Fibroblast of skin of abdomen (primary cell): Measurements from ENCODE around the gene DLAT.
A peak's percentile ranks its signal among the peaks of the same experiment; 100 is the strongest.
"Not testable (repeated sequence)": the region's sequence is repeated elsewhere in the genome, so short reads cannot be mapped to it uniquely, and the experiment has no call there.

Experiments
- DNase-seq: peaks from one replicate; pipeline ENCODE4 v3.0.0-alpha.2; 2013

DLAT gene

DNA sequence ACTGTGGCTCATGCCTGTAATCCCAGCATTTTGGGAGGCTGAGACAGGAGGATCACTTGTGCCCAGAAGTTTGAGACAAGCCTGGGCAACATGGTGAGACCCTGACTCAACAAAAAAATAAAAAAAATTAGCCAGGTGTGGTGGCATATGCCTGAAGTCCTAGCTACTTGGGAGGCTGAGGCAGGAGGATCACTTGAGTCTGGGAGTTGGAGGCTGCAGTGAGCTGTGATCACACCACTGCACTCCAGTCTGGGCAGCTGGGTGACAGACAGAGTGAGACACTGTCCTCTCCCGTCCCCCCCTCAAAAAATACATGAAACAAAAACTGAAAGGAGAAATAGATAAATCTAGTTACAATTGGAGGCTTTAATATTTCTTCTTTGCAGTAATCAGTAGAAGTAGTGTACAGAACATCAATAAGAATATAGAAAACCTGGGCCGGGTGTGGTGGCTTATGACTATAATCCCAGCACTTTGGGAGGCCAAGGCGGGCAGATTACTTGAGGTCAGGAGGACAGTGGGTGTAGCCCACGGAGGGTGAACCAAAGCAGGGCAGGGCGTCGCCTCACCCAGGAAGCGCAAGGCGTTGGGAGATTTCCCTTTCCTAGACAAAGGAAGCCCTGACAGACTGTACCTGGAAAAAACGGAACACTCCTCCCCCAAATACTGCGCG lies 19.6 kb upstream of the DLAT start:
- DNase-seq: no peak

- not testable (repeated sequence) for DNase-seq
These were observed 19.1 kb upstream of the DLAT start for GRCh38 chr11:112006095-112006441.

- not testable (repeated sequence) for DNase-seq
These were observed 13.8 kb upstream of the DLAT start for GRCh38 chr11:112011451-112011850.

GRCh38 chr11:112012874-112013273 lies 12.3 kb upstream of the DLAT start:
- DNase-seq: peak; percentile 33

GRCh38 chr11:112013497-112014164 lies 11.6 kb upstream of the DLAT start:
- DNase-seq: no peak

DNA sequence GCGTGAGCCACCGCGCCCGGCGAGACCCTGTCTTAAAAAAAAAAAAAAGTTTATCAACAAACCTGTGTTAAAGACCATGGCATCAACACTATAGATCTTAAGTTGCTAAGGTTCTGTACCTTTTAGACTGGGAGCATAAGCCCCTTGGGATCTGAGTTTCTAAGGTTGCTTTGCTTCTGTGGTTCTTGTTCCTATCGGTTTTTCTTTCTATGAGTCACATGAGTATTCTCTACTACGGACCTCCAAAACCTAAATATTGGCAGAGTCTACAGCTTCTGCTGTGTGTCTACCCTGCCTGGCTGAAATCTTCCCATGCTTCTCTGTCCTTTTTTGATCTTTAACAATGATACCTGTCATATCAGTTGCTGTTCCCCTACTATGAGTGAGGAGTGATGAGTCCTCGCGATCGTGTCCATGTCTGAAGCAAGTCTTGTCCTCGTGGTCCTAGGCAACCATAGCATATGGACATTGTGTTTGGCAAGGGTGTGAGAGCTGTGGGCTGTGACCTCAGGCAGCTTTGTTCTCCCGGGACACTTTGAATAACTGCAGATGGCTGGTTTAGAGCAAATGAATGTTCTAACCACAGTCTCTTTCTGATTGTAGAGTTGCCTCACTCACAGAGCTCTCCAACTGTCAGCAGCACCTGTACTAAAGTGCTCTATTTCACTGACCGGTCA lies 9.0 kb upstream of the DLAT start:
- DNase-seq: peak; percentile 36

GRCh38 chr11:112016765-112017376 lies 8.3 kb upstream of the DLAT start:
- peak; percentile 80 for DNase-seq

DNA sequence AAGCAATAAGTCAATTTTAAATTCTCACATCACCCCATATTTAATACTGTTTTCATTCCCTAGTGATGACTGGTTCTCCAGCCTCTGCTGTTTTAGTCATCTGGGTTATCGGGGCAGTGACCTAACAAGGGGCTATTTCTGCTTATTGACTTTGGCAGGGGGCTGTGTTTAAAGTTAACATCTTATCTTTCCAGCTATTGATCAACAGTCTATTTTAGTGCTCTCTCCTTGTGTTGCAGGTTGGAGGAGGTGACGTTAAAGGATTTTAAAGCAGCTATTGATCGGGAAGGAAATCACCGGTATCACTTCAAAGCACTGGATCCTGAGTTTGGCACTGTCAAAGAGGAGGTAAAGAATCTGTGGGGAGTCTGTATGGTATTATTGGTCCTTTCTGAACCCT lies 7.7 kb upstream of the DLAT start:
- DNase-seq: peak; percentile 33

DNA sequence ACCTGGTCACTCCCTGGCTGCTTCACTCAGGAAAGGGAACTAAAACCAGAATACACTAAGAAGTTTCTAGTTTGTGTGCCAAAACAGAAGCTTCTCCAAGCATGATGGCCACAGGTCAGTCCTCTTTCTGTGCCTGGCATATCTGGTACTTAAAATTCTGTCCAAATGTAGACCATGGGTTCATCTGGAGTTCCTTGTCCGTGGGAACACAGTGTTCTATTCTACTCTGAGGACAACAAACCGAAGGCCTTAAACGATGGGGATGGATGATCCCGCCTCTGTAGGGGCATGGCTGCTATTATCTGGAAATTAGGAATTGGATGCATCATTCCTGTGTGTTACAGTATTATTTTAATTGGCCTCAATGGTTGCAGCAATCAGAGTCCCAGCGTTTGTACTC lies 6.1 kb upstream of the DLAT start:
- no peak for DNase-seq

DNA sequence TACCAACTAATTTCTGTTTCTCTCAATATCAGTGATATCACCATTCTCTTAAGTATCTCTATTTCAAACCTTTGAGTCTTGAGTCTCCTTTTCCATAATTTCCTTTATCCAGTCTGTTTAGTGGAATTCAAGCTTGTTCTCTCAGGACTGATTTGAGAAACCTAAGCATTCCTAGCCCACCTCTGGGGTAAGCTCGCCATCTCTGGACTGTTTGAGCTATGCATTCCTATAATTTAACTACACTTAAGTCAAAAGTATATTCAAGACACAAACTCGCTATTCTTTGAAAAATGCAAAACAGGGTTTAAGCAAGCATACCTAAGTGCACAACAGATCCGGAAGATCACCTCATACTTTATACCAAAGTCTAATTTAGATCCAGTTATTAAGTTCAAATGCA lies 2.1 kb upstream of the DLAT start:
- DNase-seq: no peak

- DNase-seq: no peak
These were observed 933 bp upstream of the DLAT start for GRCh38 chr11:112024178-112024772.

GRCh38 chr11:112025707-112026106 lies 499 bp downstream of the DLAT start:
- no peak for DNase-seq

DNA sequence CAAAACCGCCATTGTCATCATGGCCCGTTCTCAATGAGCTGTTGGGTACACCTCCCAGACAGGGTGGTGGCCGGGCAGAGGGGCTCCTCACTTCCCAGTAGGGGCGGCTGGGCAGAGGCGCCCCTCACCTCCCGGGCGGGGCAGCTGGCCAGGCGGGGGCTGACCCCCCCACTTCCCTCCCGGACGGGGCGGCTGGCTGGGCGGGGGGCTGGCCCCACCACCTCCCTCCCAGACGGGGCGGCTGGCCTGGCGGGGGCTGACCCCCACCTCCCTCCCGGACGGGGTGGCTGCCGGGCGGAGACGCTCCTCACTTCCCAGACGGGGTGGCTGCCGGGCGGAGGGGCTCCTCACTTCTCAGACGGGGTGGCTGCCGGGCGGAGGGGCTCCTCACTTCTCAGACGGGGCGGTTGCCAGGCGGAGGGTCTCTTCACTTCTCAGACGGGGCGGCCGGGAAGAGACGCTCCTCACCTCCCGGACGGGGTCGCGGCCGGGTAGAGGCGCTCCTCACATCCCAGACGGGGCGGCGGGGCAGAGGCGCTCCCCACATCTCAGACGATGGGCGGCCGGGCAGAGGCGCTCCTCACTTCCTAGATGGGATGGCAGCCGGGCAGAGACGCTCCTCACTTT lies 1.7 kb downstream of the DLAT start:
- not testable (repeated sequence) for DNase-seq

- DNase-seq: no peak
These were observed 4.3 kb downstream of the DLAT start for GRCh38 chr11:112029460-112029859.

DNA sequence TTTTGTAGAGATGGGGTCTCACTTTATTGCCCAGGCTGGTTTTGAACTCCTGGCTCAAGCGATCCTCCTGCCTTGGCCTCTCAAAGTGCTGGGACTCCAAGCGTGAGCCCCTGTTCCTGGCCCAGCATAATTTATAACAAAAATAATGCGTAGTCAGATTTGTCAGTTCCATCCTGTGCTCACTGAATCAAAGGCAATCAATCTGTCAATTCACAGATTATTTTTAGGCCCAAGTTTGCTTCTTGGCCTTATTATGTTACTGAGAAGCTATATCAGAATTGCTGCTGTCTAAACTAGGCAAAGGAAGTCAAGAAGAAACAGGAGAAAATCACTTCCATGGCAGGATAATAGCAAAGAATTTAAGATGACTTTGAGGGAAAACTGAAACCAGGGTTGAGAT lies 8.7 kb downstream of the DLAT start:
- no peak for DNase-seq

DNA sequence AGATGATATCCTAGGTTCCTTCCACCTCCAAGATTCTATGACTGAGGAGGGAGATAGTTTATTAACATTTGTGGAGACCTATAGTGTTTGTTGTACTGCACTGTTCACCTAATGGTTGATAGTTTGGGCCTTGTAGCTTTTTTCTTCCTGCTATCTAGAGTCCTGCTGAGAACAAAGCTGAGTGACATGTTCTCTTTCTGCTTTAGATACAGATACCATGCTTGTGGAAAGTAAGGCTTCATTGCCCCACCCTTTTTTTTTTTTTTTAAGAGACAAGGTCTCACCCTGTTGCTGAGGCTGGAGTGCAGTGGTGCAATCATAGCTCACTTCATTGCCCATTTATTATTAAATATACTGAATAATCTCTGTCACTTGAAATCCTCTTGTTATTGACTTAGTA lies 12.3 kb downstream of the DLAT start:
- no peak for DNase-seq

GRCh38 chr11:112042161-112042960 lies 17.2 kb downstream of the DLAT start:
- DNase-seq: peak; percentile 24

DNA sequence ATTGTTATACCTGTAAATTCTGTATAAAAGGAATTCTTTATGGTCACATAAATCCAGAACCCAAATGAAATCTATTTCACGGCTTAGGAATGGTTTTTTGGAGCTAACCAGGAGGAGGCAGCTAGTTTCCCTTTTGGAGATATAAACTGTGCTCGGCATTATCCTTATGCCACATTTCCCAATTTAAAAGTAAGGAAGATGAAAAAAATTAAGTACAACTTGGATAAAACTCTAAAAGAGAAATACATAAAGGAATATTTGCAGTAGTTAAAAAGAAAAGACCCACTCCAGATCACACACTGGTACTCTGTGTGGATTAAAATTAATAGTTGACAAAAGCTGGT lies 17.7 kb downstream of the DLAT start:
- DNase-seq: no peak

DNA sequence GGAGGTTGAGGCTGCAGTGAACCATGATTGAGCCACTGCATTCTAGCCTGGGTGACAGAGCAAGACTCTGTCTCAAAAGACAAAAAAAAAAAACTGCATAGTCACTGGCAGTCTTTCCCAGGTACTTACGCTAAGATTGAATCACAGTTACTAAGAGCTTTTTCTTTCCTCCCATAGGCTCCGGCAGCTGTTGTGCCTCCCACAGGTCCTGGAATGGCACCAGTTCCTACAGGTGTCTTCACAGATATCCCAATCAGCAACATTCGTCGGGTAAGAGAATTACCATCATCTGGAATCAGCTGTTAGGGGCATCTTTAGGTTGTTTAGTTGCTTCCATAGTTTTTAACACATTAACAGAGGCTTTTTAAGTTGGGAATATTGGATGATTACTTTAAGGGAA lies 19.8 kb downstream of the DLAT start:
- DNase-seq: no peak

- not testable (repeated sequence) for DNase-seq
These were observed 21.4 kb downstream of the DLAT start for GRCh38 chr11:112046647-112047046.

- not testable (repeated sequence) for DNase-seq
These were observed 23.0 kb downstream of the DLAT start for GRCh38 chr11:112048256-112048655.

- DNase-seq: no peak
These were observed 24.6 kb downstream of the DLAT start for GRCh38 chr11:112049777-112050176.
